IMR-90 (cell line): Measurements from ENCODE around the gene ZSCAN5C. TPM values are rescaled to one million over a fixed set of nuclear protein-coding genes. Genes with fewer than 3 reads are reported as not detected.

Experiments used
- ATAC-seq: fragments of 200-7000 bp; cut with Tn5 transposase; 2 replicates; pipeline ENCODE4 v1.9.1; 2020; ENCODE audit warnings: low read depth, mild to moderate bottlenecking, moderate library complexity
- BruUV-seq: library from RNA; stranded (reverse); fragments of 400-500 nt; replicated peaks from 2 replicates; lab custom pipeline; 2021; lab: Mats Ljungman, UMichigan
- CTCF ChIA-PET: fragments of 300-600 bp; formaldehyde crosslinking; extraction: SDS; loops from one replicate; lab custom pipeline; 2021; ENCODE audit warnings: antibody characterized with exemption; lab: Yijun Ruan, JAX
- POLR2A ChIA-PET: fragments of 300-600 bp; sonication (Branson Sonifier 250); formaldehyde crosslinking; loops from one replicate; lab custom pipeline; 2022; ENCODE audit warnings: antibody characterized with exemption; ENCODE audit not compliant: unreplicated experiment; lab: Charles Lee
- DNase-seq: peaks from one replicate; pipeline ENCODE4 v3.0.0; 2013
- H2AFZ ChIP-seq: replicated peaks from 2 replicates; pipeline ENCODE3; 2013; ENCODE audit warnings: low read length, mild to moderate bottlenecking; ENCODE audit not compliant: poor library complexity
- H2AK5ac ChIP-seq: 2 replicates; pipeline ENCODE4 v1.6.1; 2013; ENCODE audit warnings: low read depth, low read length, inconsistent platforms
- H2AK9ac ChIP-seq: replicated peaks from 2 replicates; pipeline ENCODE3; 2013; ENCODE audit warnings: mild to moderate bottlenecking, low read depth, low read length, moderate library complexity; ENCODE audit not compliant: poor library complexity
- H2BK120ac ChIP-seq: 2 replicates; pipeline ENCODE4 v1.6.1; 2013; ENCODE audit warnings: low read depth, low read length, inconsistent platforms
- H2BK15ac ChIP-seq: 3 replicates; pipeline ENCODE4 v1.6.1; 2013; ENCODE audit warnings: low read depth, low read length, inconsistent platforms
- H2BK20ac ChIP-seq: 2 replicates; pipeline ENCODE4 v1.6.1; 2013; ENCODE audit warnings: low read depth, mild to moderate bottlenecking, inconsistent platforms, low read length, moderate library complexity
- H2BK5ac ChIP-seq: 2 replicates; pipeline ENCODE4 v1.6.1; 2013; ENCODE audit warnings: mild to moderate bottlenecking, low read depth, low read length, inconsistent platforms; ENCODE audit not compliant: poor library complexity, severe bottlenecking
- H3K14ac ChIP-seq: replicated peaks from 2 replicates; pipeline ENCODE4 v1.6.1; 2013; ENCODE audit warnings: low read depth, low read length, inconsistent platforms
- H3K18ac ChIP-seq: 2 replicates; pipeline ENCODE4 v1.6.1; 2013; ENCODE audit warnings: low read depth, low read length, control low read depth
- H3K23ac ChIP-seq: 2 replicates; pipeline ENCODE4 v1.6.1; 2013; ENCODE audit warnings: low read depth, low read length, inconsistent platforms
- H3K27ac ChIP-seq: 2 replicates; pipeline ENCODE4 v1.5.1; 2013; ENCODE audit warnings: mild to moderate bottlenecking, control low read depth, low read length; ENCODE audit not compliant: insufficient read depth
- H3K27me3 ChIP-seq: 2 replicates; pipeline ENCODE4 v1.6.1; 2013; ENCODE audit warnings: low read length; ENCODE audit not compliant: control insufficient read depth, insufficient read depth
- H3K36me3 ChIP-seq: 2 replicates; pipeline ENCODE4 v1.6.1; 2013; ENCODE audit warnings: low read length, mixed read lengths; ENCODE audit not compliant: control insufficient read depth, insufficient read depth
- H3K4ac ChIP-seq: 2 replicates; pipeline ENCODE4 v1.6.1; 2013; ENCODE audit warnings: low read depth, low read length, inconsistent platforms
- H3K4me1 ChIP-seq: 2 replicates; pipeline ENCODE4 v1.6.1; 2013; ENCODE audit warnings: low read length, mixed read lengths; ENCODE audit not compliant: control insufficient read depth, insufficient read depth
- H3K4me2 ChIP-seq: 2 replicates; pipeline ENCODE4 v1.6.1; 2013; ENCODE audit warnings: low read depth, mild to moderate bottlenecking, control low read depth, low read length, moderate library complexity
- H3K4me3 ChIP-seq: 2 replicates; pipeline ENCODE4 v1.5.1; 2013; ENCODE audit warnings: low read depth, mild to moderate bottlenecking, control low read depth, low read length, moderate library complexity; ENCODE audit not compliant: insufficient read depth
- H3K56ac ChIP-seq: 2 replicates; pipeline ENCODE4 v1.6.1; 2013; ENCODE audit warnings: low read length, inconsistent platforms; ENCODE audit not compliant: insufficient read depth; ENCODE audit errors: extremely low read depth
- H3K79me1 ChIP-seq, 2 experiments: 2 replicates each; pipeline ENCODE4 v1.6.1; 2013; ENCODE audit warnings: low read length in 2 of 2, inconsistent platforms in 1 of 2, low read depth in 1 of 2
- H3K9ac ChIP-seq: 2 replicates; pipeline ENCODE4 v1.6.1; 2013; ENCODE audit warnings: low read depth, low read length, control low read depth
- H3K9me1 ChIP-seq: 2 replicates; pipeline ENCODE4 v1.6.1; 2013; ENCODE audit warnings: low read length, inconsistent platforms; ENCODE audit not compliant: insufficient read depth
- H3K9me3 ChIP-seq: 2 replicates; pipeline ENCODE4 v1.6.1; 2013; ENCODE audit warnings: low read length; ENCODE audit not compliant: control insufficient read depth, insufficient read depth
- H4K20me1 ChIP-seq: 2 replicates; pipeline ENCODE4 v1.6.1; 2013; ENCODE audit warnings: low read length, inconsistent platforms; ENCODE audit not compliant: insufficient read depth
- H4K5ac ChIP-seq: 2 replicates; pipeline ENCODE4 v1.6.1; 2013; ENCODE audit warnings: mild to moderate bottlenecking, low read depth, low read length, control low read depth
- H4K8ac ChIP-seq, 2 experiments: 2 replicates each; pipeline ENCODE4 v1.6.1; 2013; ENCODE audit warnings: low read depth in 2 of 2, low read length in 2 of 2, control low read depth in 1 of 2, inconsistent platforms in 1 of 2
- H4K91ac ChIP-seq: 2 replicates; pipeline ENCODE4 v1.6.1; 2013; ENCODE audit warnings: low read depth, low read length, inconsistent platforms; ENCODE audit not compliant: insufficient read depth
- WGBS, 2 experiments: methylation state at CpG; one replicate each; pipeline versions ENCODE4 v1.1.5 to v1.1.7; 2013; ENCODE audit warnings: missing lambda C conversion rate in 2 of 2; ENCODE audit not compliant: insufficient read length in 1 of 2; ENCODE audit errors: extremely low coverage in 2 of 2; 5-methylcytosine and 5-hydroxymethylcytosine counted together
- dilution Hi-C: fragments of 300-500 bp; cut with HindIII; formaldehyde crosslinking; loops from one replicate; pipeline ENCODE4 v1.14.3; 2018; ENCODE audit warnings: low sequenced_read_pairs; ENCODE audit not compliant: unreplicated experiment
- in situ Hi-C: fragments of 300-500 bp; cut with MboI; formaldehyde crosslinking; loops from 3 replicates; pipeline ENCODE4 v1.14.3; 2019; ENCODE audit warnings: low sequenced_read_pairs, inconsistent platforms, mixed read lengths
- intact Hi-C: fragments of 100-400 bp; cut with micrococcal nuclease; formaldehyde crosslinking; loops from 2 replicates; pipeline ENCODE4 v1.10.0; 2022
- polyA plus RNA-seq, 3 experiments: library from polyadenylated mRNA; depleted of rRNA; stranded (reverse); fragments of >200 nt; gene quantifications; 2 replicates each; pipeline ENCODE4 v1.2.3, GENCODE V29; 2012; ENCODE audit warnings: low replicate concordance in 1 of 3
- total RNA-seq: library from RNA; depleted of rRNA; stranded (reverse); fragments of >200 nt; gene quantifications from 2 replicates; pipeline ENCODE4 v1.2.3, GENCODE V29; 2012
- TF ChIP-seq, protein P1 (sequence below): fragments of 150-350 bp; IDR thresholded peaks from 2 replicates; pipeline ENCODE4 v1.6.1; 2016; ENCODE audit warnings: low read depth, mild to moderate bottlenecking, low read length, moderate library complexity, borderline replicate concordance

ZSCAN5C gene
- total and polyA plus RNA-seq, 2 of the 4 experiments (the other 2 are of a cell fraction): not detected

DNA sequence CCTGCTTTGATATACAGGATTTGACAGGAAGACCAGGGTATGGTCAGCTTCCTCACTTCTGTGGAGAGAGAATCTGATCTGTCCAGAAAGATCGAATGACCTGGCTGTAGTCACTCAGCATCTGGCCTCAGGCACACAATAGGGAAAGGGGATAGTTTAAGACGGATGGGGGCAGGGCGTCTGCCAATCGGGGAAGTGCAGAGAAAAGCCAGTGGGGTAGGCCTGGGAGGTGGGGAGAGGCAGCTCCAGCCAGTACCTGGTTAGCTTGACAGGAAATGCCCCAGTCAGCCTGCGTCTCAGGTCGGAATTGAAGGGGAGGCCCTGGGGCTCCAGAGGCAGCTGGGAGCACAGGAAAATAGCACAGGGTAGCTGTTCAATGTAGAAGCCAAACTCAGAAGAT, 48.6 kb upstream of the ZSCAN5C start:
- 57% methylated on average over 3 of the region's 6 CpGs; no CpG with 5 or more reads in 1 of the 2 experiments for WGBS, 2 experiments
- H3K4me1 ChIP-seq: peaks cover 5% of the 10 kb centered on the region; the same call in 1 of the 2 replicates
- H4K91ac ChIP-seq: no peak overlapping the region
- peaks cover 26% of the 10 kb centered on the region for H3K36me3 ChIP-seq
- no peak overlapping the region for H3K4me2 ChIP-seq
- no peak for DNase-seq
- no peak overlapping the region for H2BK15ac ChIP-seq
- H3K4me3 ChIP-seq: no peak overlapping the region
- H2BK20ac ChIP-seq: no peak overlapping the region
- no peak overlapping the region for H4K8ac ChIP-seq
- peaks cover 28% of the 10 kb centered on the region for H4K20me1 ChIP-seq
- no peak overlapping the region for H3K56ac ChIP-seq
- H2AFZ ChIP-seq: no peak overlapping the region
- H3K18ac ChIP-seq: no peak overlapping the region
- dilution Hi-C loops (no loop called here), intact Hi-C loops (no loop called here), in situ Hi-C loops (no loop called here)
- H4K5ac ChIP-seq: no peak overlapping the region
- H3K4ac ChIP-seq: no peak overlapping the region
- ChIA-PET CTCF (no interaction called here), POLR2A (interaction anchor here (0.9 kb wide), 1 partner anchor 34 kb away, joined by 4 read pairs; no protein-coding TSS in a partner anchor)
- BruUV-seq: no TSS peak
- H2AK5ac ChIP-seq: no peak overlapping the region
- H3K23ac ChIP-seq: no peak overlapping the region
- no peak overlapping the region for H2BK5ac ChIP-seq
- no peak overlapping the region for H2BK120ac ChIP-seq
- no peak overlapping the region for H3K9ac ChIP-seq
- no peak overlapping the region for H3K14ac ChIP-seq
- peaks cover 10% of the 10 kb centered on the region; the same call in 1 of the 2 replicates for H3K9me1 ChIP-seq
- H3K9me3 ChIP-seq: no peaks in the 10 kb centered on the region
- H2AK9ac ChIP-seq: no peak overlapping the region
- peaks cover 25 to 29% of the 10 kb centered on the region in 2 experiments for H3K79me1 ChIP-seq
- peak; percentile 32; the same call in 1 of the 2 replicates for ATAC-seq
- TF ChIP-seq, protein P1, sequence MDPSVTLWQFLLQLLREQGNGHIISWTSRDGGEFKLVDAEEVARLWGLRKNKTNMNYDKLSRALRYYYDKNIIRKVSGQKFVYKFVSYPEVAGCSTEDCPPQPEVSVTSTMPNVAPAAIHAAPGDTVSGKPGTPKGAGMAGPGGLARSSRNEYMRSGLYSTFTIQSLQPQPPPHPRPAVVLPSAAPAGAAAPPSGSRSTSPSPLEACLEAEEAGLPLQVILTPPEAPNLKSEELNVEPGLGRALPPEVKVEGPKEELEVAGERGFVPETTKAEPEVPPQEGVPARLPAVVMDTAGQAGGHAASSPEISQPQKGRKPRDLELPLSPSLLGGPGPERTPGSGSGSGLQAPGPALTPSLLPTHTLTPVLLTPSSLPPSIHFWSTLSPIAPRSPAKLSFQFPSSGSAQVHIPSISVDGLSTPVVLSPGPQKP: no peak
- H3K27me3 ChIP-seq: no peaks in the 10 kb centered on the region
- H3K27ac ChIP-seq: no peak overlapping the region
